A673 (cell line): ENCODE results near the gene STARD5. TPM values are rescaled to one million over a fixed set of nuclear protein-coding genes. Genes with fewer than 3 reads are reported as not detected.

ENCODE experiments used
- BruUV-seq: library from RNA; stranded (reverse); fragments of 400-500 nt; replicated peaks from 2 replicates; lab custom pipeline; 2021; lab: Mats Ljungman, UMichigan
- CTCF ChIA-PET: fragments of 300-600 bp; sonication (Branson Sonifier 250); formaldehyde crosslinking; loops from one replicate; lab custom pipeline; 2022; ENCODE audit warnings: antibody characterized with exemption; lab: Charles Lee
- POLR2A ChIA-PET: fragments of 300-600 bp; sonication (Branson Sonifier 250); formaldehyde crosslinking; loops from one replicate; lab custom pipeline; 2022; ENCODE audit warnings: antibody characterized with exemption; ENCODE audit not compliant: low non-redundant PET; lab: Charles Lee
- DNase-seq: peaks from one replicate; pipeline ENCODE4 v3.0.0-alpha.2; 2015; ENCODE audit warnings: low spot score
- H3K27ac ChIP-seq: fragments of 200-600 bp; sonication (generic); 2 replicates; pipeline ENCODE4 v1.5.1; 2016; ENCODE audit warnings: mixed run types, low read depth, mild to moderate bottlenecking, mixed read lengths, antibody characterized with exemption, low read length; ENCODE audit not compliant: poor library complexity, severe bottlenecking
- H3K27me3 ChIP-seq: fragments of 200-600 bp; sonication (generic); replicated peaks from 2 replicates; pipeline ENCODE4 v1.6.1; 2017; ENCODE audit warnings: mixed run types, low read depth, mild to moderate bottlenecking, mixed read lengths, antibody characterized with exemption, low read length; ENCODE audit not compliant: insufficient read depth, poor library complexity
- H3K36me3 ChIP-seq: fragments of 200-600 bp; sonication (generic); 2 replicates; pipeline ENCODE4 v1.6.1; 2016; ENCODE audit warnings: mixed run types, mild to moderate bottlenecking, mixed read lengths, antibody characterized with exemption, low read length; ENCODE audit not compliant: insufficient read depth, poor library complexity, severe bottlenecking
- H3K4me1 ChIP-seq: fragments of 200-600 bp; sonication (generic); 2 replicates; pipeline ENCODE4 v1.6.1; 2017; ENCODE audit warnings: mixed run types, mild to moderate bottlenecking, mixed read lengths, antibody characterized with exemption, low read length; ENCODE audit not compliant: insufficient read depth, poor library complexity, severe bottlenecking
- H3K4me3 ChIP-seq: fragments of 200-600 bp; sonication (generic); 2 replicates; pipeline ENCODE4 v1.5.1; 2016; ENCODE audit warnings: low read depth, mixed run types, mild to moderate bottlenecking, mixed read lengths, low read length; ENCODE audit not compliant: poor library complexity, severe bottlenecking
- H3K9me3 ChIP-seq: fragments of 200-600 bp; sonication (generic); 2 replicates; pipeline ENCODE4 v1.6.1; 2016; ENCODE audit warnings: mixed run types, low read depth, mild to moderate bottlenecking, mixed read lengths, antibody characterized with exemption, low read length; ENCODE audit not compliant: poor library complexity, severe bottlenecking
- CTCF ChIP-seq: fragments of 300-800, 200-600 bp; sonication (generic); conservative IDR thresholded peaks from 2 replicates; pipeline ENCODE4 v1.5.1; 2017; ENCODE audit warnings: low read depth, mild to moderate bottlenecking, antibody characterized with exemption, low read length, moderate library complexity, mixed read lengths
- EZH2 ChIP-seq: fragments of 200-600 bp; sonication (generic); IDR thresholded peaks from 2 replicates; pipeline ENCODE4 v1.6.1; 2017; ENCODE audit warnings: borderline replicate concordance, low read depth, mild to moderate bottlenecking, mixed read lengths, antibody characterized with exemption, low read length; ENCODE audit not compliant: poor library complexity, severe bottlenecking
- intact Hi-C: fragments of 100-400 bp; cut with micrococcal nuclease; formaldehyde crosslinking; loops from one replicate; pipeline ENCODE4 v1.10.0; 2022; ENCODE audit not compliant: unreplicated experiment
- total RNA-seq: library from RNA; stranded (reverse); gene quantifications from 2 replicates; pipeline ENCODE4 v1.2.3, GENCODE V29; 2021

Gene STARD5
- total RNA-seq, 1 experiment from 2014 or later = 0.54 TPM

GRCh38 chr15:81278306-81279029 is 45.5 kb downstream of the STARD5 start:
- POLR2A ChIA-PET = no interaction called here
- H3K36me3 ChIP-seq = no peaks in the 10 kb centered on the region
- peaks cover 6% of the 10 kb centered on the region for H3K9me3 ChIP-seq
- CTCF ChIA-PET = interaction anchor here (0.7 to 1.0 kb wide), 2 partner anchors 12 to 119 kb away, joined by 3 read pairs; no protein-coding TSS in a partner anchor
- H3K27me3 ChIP-seq = no peaks in the 10 kb centered on the region
- intact Hi-C loops = loop anchor here (5.0 to 10.0 kb wide), 2 partner anchors 44 to 196 kb away; partner anchors contain the start of gene STARD5
- H3K4me1 ChIP-seq = no peaks in the 10 kb centered on the region
- H3K4me3 ChIP-seq = no peak overlapping the region
- BruUV-seq = no TSS peak
- TF ChIP-seq CTCF (no peak), EZH2 (no peak)
- no peak for DNase-seq
- H3K27ac ChIP-seq = no peak overlapping the region

GRCh38 chr15:81277851-81278250 is 46.1 kb downstream of the STARD5 start:
- ChIA-PET POLR2A (no interaction called here), CTCF (interaction anchor here (0.7 kb wide), 1 partner anchor 120 kb away, joined by 3 read pairs; no protein-coding TSS in a partner anchor)
- intact Hi-C loops = loop anchor here (5.0 to 10.0 kb wide), 2 partner anchors 44 to 197 kb away; partner anchors contain the start of gene STARD5

DNA sequence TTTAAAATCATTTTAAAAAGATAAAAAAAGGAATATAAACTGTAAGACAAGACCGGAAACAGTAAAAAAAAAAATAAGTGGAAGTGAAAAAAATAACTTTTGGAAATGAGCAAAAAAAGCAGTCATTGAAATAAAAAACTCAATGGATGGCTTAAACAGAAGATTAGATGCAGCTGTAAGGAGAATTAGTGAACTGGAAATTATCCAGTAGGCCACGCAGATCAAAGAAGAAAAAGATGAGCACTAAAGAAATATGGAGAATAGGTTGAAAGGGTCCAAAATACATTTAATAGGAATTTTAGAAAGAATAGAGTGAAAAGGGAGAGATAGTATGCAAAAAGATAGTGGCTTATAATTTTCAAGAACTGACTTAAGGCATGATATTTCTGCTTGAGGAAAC is 47.0 kb downstream of the STARD5 start:
- Histone ChIP-seq H3K36me3 (no peaks in the 10 kb centered on the region), H3K27ac (no peak overlapping the region), H3K27me3 (no peaks in the 10 kb centered on the region), H3K4me3 (no peak overlapping the region), H3K4me1 (no peaks in the 10 kb centered on the region), H3K9me3 (peaks cover 6% of the 10 kb centered on the region)
- POLR2A ChIA-PET = no interaction called here
- no TSS peak for BruUV-seq
- CTCF ChIA-PET = no interaction called here
- intact Hi-C loops = loop anchor here (5.0 to 10.0 kb wide), 2 partner anchors 45 to 198 kb away; partner anchors contain the start of gene STARD5
- TF ChIP-seq EZH2 (no peak), CTCF (no peak)
- DNase-seq = no peak

More at GRCh38 chr15:81277851-81278250, 46.1 kb downstream of the STARD5 start:
- H3K4me1 ChIP-seq = no peaks in the 10 kb centered on the region
- no peak for DNase-seq
- no peaks in the 10 kb centered on the region for H3K27me3 ChIP-seq
- no peaks in the 10 kb centered on the region for H3K36me3 ChIP-seq
- TF ChIP-seq EZH2 = no peak
- H3K4me3 ChIP-seq = no peak overlapping the region
- peaks cover 6% of the 10 kb centered on the region for H3K9me3 ChIP-seq
- no TSS peak for BruUV-seq
- no peak overlapping the region for H3K27ac ChIP-seq
